Thyroid gland (tissue), 4 donors: Measurements from ENCODE around the gene PLEKHM2. TPM values are rescaled to one million over a fixed set of nuclear protein-coding genes. Genes with fewer than 3 reads are reported as not detected.

Source experiments
- DNase-seq, 2 donors: peaks; one replicate each; pipeline ENCODE4 v3.0.0-alpha.2; 2019
- H3K27ac ChIP-seq, 3 donors: fragments of 200-600 bp; sonication (generic); 1 replicate in 2 of 3; 2 replicates in 1 of 3; pipeline ENCODE4 v1.5.1; 2016 to 2019; ENCODE audit warnings: mild to moderate bottlenecking in 1 of 3, moderate library complexity in 1 of 3
- H3K27me3 ChIP-seq: fragments of 200-600 bp; sonication (generic); one replicate; pipeline ENCODE4 v1.5.1; 2019
- H3K36me3 ChIP-seq, 2 donors: fragments of 200-600 bp; sonication (generic); one replicate each; pipeline ENCODE4 v1.5.1; 2016 to 2019
- H3K4me1 ChIP-seq, 2 donors: fragments of 200-600 bp; sonication (generic); one replicate each; pipeline ENCODE4 v1.5.1; 2017 to 2019
- H3K4me3 ChIP-seq, 3 donors: fragments of 200-600 bp; sonication (generic); replicated peaks in 1 of 3; 1 replicate in 2 of 3; 2 replicates in 1 of 3; pipeline ENCODE4 v1.5.1; 2016; ENCODE audit warnings: mild to moderate bottlenecking in 1 of 3
- H3K9me3 ChIP-seq: fragments of 200-600 bp; sonication (generic); one replicate; pipeline ENCODE4 v1.5.1; 2017
- CTCF ChIP-seq, 6 experiments: fragments of 200-600 bp in 3 of 6; fragments of 450-650 bp in 3 of 6; sonication (generic) in 3 of 6; IDR thresholded peaks; one replicate each; pipeline ENCODE4 v1.5.1; 2016 to 2019; ENCODE audit warnings: antibody characterized with exemption in 6 of 6, mild to moderate bottlenecking in 2 of 6, inconsistent platforms in 1 of 6, moderate library complexity in 1 of 6
- POLR2A ChIP-seq, 2 donors: fragments of 450-650 bp; IDR thresholded peaks; one replicate each; pipeline ENCODE4 v1.6.1; 2017; ENCODE audit warnings: antibody characterized with exemption in 2 of 2, mild to moderate bottlenecking in 2 of 2, moderate library complexity in 1 of 2
- whole genome bisulfite sequencing, 2 donors: methylation state at CpG; one replicate each; pipeline ENCODE4 v1.1.5; 2017; 5-methylcytosine and 5-hydroxymethylcytosine counted together
- intact Hi-C: fragments of 100-400 bp; cut with DNase I; formaldehyde crosslinking; loops from one replicate; pipeline ENCODE4 v1.15.1; 2023
- total RNA-seq, 4 donors: library from RNA; depleted of rRNA; stranded (reverse); fragments of >200 nt; gene quantifications; one replicate each; pipeline ENCODE4 v1.2.3, GENCODE V29; 2016

PLEKHM2 gene, protein sequence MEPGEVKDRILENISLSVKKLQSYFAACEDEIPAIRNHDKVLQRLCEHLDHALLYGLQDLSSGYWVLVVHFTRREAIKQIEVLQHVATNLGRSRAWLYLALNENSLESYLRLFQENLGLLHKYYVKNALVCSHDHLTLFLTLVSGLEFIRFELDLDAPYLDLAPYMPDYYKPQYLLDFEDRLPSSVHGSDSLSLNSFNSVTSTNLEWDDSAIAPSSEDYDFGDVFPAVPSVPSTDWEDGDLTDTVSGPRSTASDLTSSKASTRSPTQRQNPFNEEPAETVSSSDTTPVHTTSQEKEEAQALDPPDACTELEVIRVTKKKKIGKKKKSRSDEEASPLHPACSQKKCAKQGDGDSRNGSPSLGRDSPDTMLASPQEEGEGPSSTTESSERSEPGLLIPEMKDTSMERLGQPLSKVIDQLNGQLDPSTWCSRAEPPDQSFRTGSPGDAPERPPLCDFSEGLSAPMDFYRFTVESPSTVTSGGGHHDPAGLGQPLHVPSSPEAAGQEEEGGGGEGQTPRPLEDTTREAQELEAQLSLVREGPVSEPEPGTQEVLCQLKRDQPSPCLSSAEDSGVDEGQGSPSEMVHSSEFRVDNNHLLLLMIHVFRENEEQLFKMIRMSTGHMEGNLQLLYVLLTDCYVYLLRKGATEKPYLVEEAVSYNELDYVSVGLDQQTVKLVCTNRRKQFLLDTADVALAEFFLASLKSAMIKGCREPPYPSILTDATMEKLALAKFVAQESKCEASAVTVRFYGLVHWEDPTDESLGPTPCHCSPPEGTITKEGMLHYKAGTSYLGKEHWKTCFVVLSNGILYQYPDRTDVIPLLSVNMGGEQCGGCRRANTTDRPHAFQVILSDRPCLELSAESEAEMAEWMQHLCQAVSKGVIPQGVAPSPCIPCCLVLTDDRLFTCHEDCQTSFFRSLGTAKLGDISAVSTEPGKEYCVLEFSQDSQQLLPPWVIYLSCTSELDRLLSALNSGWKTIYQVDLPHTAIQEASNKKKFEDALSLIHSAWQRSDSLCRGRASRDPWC
- 10 to 100 TPM; 38.3 to 48.4 (median 39.4) TPM for total RNA-seq

- TF ChIP-seq POLR2A (IDR thresholded peaks at IDR 0.05): peak in 1 of 2 donors; percentile 69
- TF ChIP-seq CTCF (IDR thresholded peaks at IDR 0.05): no peak
- Histone ChIP-seq H3K27me3 (no peaks in the 10 kb centered on the region), H3K4me3 (peak within 1 kb of the TSS; percentile 33 to 92 (median 74)), H3K9me3 (no peaks in the 10 kb centered on the region), H3K4me1 (peaks cover 5 to 34% of the 10 kb centered on the region in 2 donors), H3K36me3 (no peaks in the 10 kb centered on the region), H3K27ac (peak within 1 kb of the TSS; percentile 91 to 95 (median 94))
- WGBS, 2 donors: 0% methylated on average over 3 of the region's 52 CpGs; no CpG with 5 or more reads in 1 of the 2 donors
- intact Hi-C loops: no loop called here
- DNase-seq: peak; percentile 35 to 42
Observed at GRCh38 chr1:15684042-15684461, at the start of gene PLEKHM2. Gene PLEKHM2 (plus strand): TSS chr1:15684320. CDS start chr1:15684559, 239 bp downstream.

DNA sequence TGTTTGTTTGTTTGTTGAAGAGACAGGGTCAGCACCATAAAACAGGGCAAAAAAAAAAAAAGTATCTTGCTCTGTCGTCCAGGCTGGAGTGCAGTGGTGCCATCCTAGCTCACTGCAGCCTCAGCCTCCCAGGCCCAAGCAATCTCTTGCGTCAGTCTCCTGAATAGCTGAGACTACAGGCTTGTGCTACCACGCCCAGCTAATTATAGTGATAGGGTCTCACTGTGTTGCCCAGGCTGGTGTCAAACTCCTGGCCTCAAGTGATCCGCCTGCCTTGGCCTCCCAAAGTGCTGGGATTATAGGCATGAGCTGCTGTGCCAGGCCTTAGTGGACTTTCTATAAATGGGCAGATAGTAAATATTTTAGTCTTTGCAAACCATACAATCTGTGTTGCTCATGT, 47.7 kb upstream of the PLEKHM2 start:
- 96 to 97% methylated on average over 4 of the region's 4 CpGs for WGBS, 2 donors
- no peak overlapping the region for H3K27ac ChIP-seq

GRCh38 chr1:15637826-15638225, 46.3 kb upstream of the PLEKHM2 start:
- DNase-seq: no peak
- Histone ChIP-seq H3K36me3 (peaks cover 55 to 57% of the 10 kb centered on the region in 2 donors), H3K27ac (no peak overlapping the region), H3K9me3 (no peaks in the 10 kb centered on the region), H3K4me1 (no peaks in the 10 kb centered on the region), H3K27me3 (no peaks in the 10 kb centered on the region), H3K4me3 (no peak overlapping the region)
- TF ChIP-seq CTCF (IDR thresholded peaks at IDR 0.05) (no peak), POLR2A (IDR thresholded peaks at IDR 0.05) (no peak)
- WGBS, 2 donors: 89% methylated on average over 4 of the region's 4 CpGs
- intact Hi-C loops: no loop called here

More for the DNA sequence above, 47.7 kb upstream of the PLEKHM2 start:
- no peaks in the 10 kb centered on the region for H3K9me3 ChIP-seq
- H3K36me3 ChIP-seq: peaks cover 56 to 67% of the 10 kb centered on the region in 2 donors
- no peak overlapping the region for H3K4me3 ChIP-seq
- no peak for TF ChIP-seq POLR2A (IDR thresholded peaks at IDR 0.05)
- TF ChIP-seq CTCF (IDR thresholded peaks at IDR 0.05): no peak
- intact Hi-C loops: no loop called here
- no peak for DNase-seq
- no peaks in the 10 kb centered on the region for H3K27me3 ChIP-seq
- H3K4me1 ChIP-seq: no peaks in the 10 kb centered on the region

DNA sequence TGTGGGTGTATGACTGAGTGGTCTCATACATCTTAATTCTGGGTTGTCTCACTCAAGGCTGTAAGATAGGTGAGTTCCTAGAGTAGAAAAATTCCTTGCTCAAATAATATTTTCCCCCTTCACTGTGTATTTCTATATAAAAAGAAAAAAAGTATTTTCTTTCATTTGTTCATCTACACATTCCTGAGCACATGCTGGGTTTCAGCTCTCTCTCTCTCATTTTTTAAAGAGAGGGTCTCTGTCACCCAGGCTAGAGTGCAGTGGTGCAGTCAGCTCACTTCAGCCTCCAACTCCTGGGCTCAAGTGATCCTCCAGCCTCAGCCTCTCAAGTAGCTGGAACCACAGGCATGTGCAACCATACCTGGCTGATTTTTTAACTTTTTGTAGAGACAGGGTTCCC, 44.9 kb upstream of the PLEKHM2 start:
- H3K4me1 ChIP-seq: no peaks in the 10 kb centered on the region
- peaks cover 41 to 43% of the 10 kb centered on the region in 2 donors for H3K36me3 ChIP-seq
- TF ChIP-seq POLR2A (IDR thresholded peaks at IDR 0.05): no peak
- no peak for TF ChIP-seq CTCF (IDR thresholded peaks at IDR 0.05)
- H3K27me3 ChIP-seq: no peaks in the 10 kb centered on the region
- no peaks in the 10 kb centered on the region for H3K9me3 ChIP-seq
- H3K27ac ChIP-seq: no peak overlapping the region
- no peak overlapping the region for H3K4me3 ChIP-seq
- intact Hi-C loops: no loop called here
- DNase-seq: no peak
